ENCODE measurements around the gene UFSP1. TPM values are rescaled to one million over a fixed set of nuclear protein-coding genes. Genes with fewer than 3 reads are reported as not detected.
"Not testable (repeated sequence)": the region's sequence is repeated elsewhere in the genome, so short reads cannot be mapped to it uniquely, and the experiment has no call there.

The UFSP1 gene
- total and polyA plus RNA-seq, 8 donors = 0.87 to 4.4 (median 1.7) TPM

DNA sequence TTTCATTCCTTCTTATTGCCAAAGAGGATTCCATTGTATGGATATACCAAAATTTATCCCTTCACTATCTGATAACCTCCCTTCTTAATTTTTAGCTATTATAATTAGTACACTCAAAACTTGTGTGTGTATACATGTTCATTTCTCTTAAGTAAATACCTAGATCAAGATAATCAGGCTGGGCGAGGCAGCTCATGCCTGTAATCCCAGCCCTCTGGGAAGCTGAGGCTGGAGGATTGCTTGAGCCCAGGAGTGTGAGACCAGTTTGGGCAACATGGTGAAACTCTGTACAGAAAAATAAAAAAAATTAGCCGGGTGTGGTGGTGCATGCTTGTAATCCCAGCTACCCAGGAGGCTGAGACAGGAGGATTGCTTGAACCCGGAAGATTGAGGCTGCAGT lies 22.0 kb upstream of the UFSP1 start:
- Histone ChIP-seq H3K27ac (no peak overlapping the region), H3K36me3 (no peaks in the 10 kb centered on the region), H3K4me3 (no peak overlapping the region), H3K4me1 (peaks cover 0 to 5% of the 10 kb centered on the region in 2 donors), H3K9me3 (no peaks in the 10 kb centered on the region), H3K27me3 (peaks cover 0 to 10% of the 10 kb centered on the region in 2 donors)
- ATAC-seq = no peak
- DNase-seq = no peak
- TF ChIP-seq, protein P1, sequence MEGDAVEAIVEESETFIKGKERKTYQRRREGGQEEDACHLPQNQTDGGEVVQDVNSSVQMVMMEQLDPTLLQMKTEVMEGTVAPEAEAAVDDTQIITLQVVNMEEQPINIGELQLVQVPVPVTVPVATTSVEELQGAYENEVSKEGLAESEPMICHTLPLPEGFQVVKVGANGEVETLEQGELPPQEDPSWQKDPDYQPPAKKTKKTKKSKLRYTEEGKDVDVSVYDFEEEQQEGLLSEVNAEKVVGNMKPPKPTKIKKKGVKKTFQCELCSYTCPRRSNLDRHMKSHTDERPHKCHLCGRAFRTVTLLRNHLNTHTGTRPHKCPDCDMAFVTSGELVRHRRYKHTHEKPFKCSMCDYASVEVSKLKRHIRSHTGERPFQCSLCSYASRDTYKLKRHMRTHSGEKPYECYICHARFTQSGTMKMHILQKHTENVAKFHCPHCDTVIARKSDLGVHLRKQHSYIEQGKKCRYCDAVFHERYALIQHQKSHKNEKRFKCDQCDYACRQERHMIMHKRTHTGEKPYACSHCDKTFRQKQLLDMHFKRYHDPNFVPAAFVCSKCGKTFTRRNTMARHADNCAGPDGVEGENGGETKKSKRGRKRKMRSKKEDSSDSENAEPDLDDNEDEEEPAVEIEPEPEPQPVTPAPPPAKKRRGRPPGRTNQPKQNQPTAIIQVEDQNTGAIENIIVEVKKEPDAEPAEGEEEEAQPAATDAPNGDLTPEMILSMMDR (IDR thresholded peaks at IDR 0.05) = no peak
- intact Hi-C loops (cut with DNase I) = no loop called here

DNA sequence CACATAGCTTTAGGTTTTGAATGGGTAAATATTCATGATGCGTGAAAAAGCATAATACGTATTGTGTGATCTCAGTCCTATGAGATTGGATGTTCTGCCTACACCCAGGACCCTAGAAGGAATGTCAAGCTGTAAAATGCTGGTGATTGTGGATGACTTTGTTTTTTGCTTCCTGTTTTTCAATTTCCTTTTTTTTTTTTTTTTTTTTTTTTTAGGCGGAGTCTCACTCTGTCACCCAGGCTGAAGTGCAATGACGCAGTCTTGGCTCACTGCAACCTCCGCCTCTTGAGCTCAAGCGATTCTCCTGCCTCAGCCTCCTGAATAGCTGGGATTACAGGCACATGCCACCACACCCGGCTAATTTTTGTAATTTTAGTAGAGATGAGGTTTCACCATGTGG lies 20.9 kb upstream of the UFSP1 start:
- H3K27ac ChIP-seq; ATAC-seq; DNase-seq; H3K9me3 ChIP-seq; H3K36me3 ChIP-seq; H3K4me3 ChIP-seq; H3K27me3 ChIP-seq; intact Hi-C loops (cut with DNase I); H3K4me1 ChIP-seq: not testable (repeated sequence)

DNA sequence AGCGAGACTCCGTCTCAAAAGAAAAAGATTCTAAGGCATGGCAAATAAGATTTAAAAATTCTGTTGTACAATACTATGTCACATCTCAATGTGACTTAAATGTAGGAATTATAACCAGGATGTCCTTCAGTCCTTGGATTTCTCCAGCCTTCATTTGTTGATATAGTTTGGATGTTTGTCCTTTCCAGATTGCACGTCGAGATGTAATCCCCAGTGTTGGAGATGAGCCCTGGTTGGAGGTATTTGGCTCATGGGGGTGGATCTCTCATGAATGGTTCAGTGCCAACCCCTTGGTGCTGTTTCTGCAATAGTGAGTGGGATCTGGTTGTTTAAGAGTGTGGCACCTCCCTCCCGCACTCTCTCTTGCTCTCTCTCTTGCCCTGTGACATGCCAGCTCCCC lies 19.0 kb upstream of the UFSP1 start:
- intact Hi-C loops (cut with DNase I) = no loop called here

DNA sequence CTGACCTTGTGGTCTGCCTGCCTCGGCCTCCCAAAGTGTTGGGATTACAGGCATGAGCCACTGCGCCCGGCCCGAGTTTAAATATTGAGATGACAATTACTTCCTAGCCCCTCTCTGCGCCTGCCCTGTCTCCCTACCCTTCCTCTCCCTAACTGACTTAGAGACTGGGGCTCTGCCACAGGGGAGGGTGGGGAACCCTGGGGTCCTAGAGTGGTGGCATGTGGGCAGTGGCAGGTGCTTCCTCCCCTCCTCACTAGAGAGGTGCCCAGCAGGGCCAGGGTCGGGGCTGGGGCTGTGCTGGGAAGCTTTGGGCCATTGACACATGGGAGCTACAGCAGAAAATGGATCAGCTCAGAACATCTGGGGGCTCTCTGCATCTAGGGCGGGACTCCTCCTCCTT lies 13.1 kb upstream of the UFSP1 start:
- peaks cover 0 to 52% of the 10 kb centered on the region in 2 donors for H3K27me3 ChIP-seq
- no peaks in the 10 kb centered on the region for H3K36me3 ChIP-seq
- intact Hi-C loops (cut with DNase I) = no loop called here
- no peak for DNase-seq
- no peaks in the 10 kb centered on the region for H3K9me3 ChIP-seq
- ATAC-seq = no peak
- TF ChIP-seq, protein P1 (IDR thresholded peaks at IDR 0.05) = no peak
- no peak overlapping the region for H3K4me3 ChIP-seq
- H3K27ac ChIP-seq = no peak overlapping the region
- H3K4me1 ChIP-seq = no peaks in the 10 kb centered on the region

More for the DNA sequence above, 19.0 kb upstream of the UFSP1 start:
- DNase-seq (no peak), ATAC-seq (no peak)
- H3K36me3 ChIP-seq = no peaks in the 10 kb centered on the region
- H3K27me3 ChIP-seq = peaks cover 0 to 6% of the 10 kb centered on the region in 2 donors
- peaks cover 0 to 5% of the 10 kb centered on the region in 2 donors for H3K4me1 ChIP-seq
- no peaks in the 10 kb centered on the region for H3K9me3 ChIP-seq
- H3K27ac ChIP-seq = no peak overlapping the region
- TF ChIP-seq, protein P1 (IDR thresholded peaks at IDR 0.05) = no peak
- H3K4me3 ChIP-seq = no peak overlapping the region

DNA sequence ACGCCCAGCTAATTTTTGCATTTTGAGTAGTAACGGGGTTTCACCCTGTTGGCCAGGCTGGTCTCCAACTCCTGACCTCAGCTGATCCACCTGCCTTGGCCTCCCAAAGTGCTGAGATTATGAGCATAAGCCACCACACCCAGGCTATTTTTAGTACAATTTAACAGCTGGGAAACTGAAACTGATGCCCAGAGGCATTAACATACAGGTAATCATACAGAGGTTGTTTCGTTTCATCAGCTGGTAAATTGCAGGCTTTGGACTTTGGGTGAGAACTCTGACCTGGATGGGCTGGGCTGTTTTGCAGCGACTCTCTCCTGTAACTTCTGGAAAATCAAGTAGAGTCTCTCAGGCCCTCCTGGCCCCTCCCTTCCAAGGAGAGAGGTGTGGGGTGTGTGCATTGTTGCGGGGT lies 12.4 kb upstream of the UFSP1 start:
- H3K36me3 ChIP-seq = no peaks in the 10 kb centered on the region
- ATAC-seq (no peak), DNase-seq (no peak)
- peaks cover 0 to 59% of the 10 kb centered on the region in 2 donors for H3K27me3 ChIP-seq
- H3K4me1 ChIP-seq = peaks cover 0 to 6% of the 10 kb centered on the region in 2 donors
- intact Hi-C loops (cut with DNase I) = no loop called here
- H3K4me3 ChIP-seq = no peak overlapping the region
- H3K9me3 ChIP-seq = no peaks in the 10 kb centered on the region
- no peak overlapping the region for H3K27ac ChIP-seq
- TF ChIP-seq, protein P1 (IDR thresholded peaks at IDR 0.05) = no peak

DNA sequence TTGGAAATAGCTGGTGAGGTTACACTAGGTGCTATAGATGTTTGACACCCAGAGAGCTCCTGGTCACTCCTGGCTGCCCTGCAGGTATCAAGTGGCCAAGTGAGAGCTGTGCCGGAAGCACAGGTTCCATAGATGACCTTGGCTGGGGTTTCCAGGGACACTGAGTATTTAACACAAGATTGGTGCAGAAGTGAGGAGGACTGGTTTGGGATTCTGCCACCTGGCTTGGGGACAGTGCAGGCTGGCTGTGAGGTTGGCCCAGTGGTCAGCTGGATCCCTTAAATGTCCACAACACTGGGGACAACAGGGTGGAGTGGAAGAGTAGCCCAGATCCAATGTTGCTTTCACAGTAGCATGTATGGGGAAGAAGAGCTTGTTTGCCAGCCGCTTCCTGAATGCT lies 11.5 kb upstream of the UFSP1 start:
- no peak for DNase-seq
- no peak for ATAC-seq
- no peak overlapping the region for H3K27ac ChIP-seq
- H3K9me3 ChIP-seq = no peaks in the 10 kb centered on the region
- H3K4me3 ChIP-seq = no peak overlapping the region
- TF ChIP-seq, protein P1 (IDR thresholded peaks at IDR 0.05) = no peak
- intact Hi-C loops (cut with DNase I) = no loop called here
- H3K36me3 ChIP-seq = no peaks in the 10 kb centered on the region
- peaks cover 8 to 68% of the 10 kb centered on the region in 2 donors for H3K27me3 ChIP-seq
- peaks cover 0 to 14% of the 10 kb centered on the region in 2 donors for H3K4me1 ChIP-seq
